Epithelial cell of alveolus of lung (primary cell): ENCODE results near the gene ASCC3. TPM values are rescaled to one million over a fixed set of nuclear protein-coding genes. Genes with fewer than 3 reads are reported as not detected.

ENCODE experiments used
- total RNA-seq: library from RNA; depleted of rRNA; stranded (reverse); fragments of >200 nt; gene quantifications from 2 replicates; pipeline ENCODE4 v1.2.1, GENCODE V29; 2015

ASCC3 gene, protein sequence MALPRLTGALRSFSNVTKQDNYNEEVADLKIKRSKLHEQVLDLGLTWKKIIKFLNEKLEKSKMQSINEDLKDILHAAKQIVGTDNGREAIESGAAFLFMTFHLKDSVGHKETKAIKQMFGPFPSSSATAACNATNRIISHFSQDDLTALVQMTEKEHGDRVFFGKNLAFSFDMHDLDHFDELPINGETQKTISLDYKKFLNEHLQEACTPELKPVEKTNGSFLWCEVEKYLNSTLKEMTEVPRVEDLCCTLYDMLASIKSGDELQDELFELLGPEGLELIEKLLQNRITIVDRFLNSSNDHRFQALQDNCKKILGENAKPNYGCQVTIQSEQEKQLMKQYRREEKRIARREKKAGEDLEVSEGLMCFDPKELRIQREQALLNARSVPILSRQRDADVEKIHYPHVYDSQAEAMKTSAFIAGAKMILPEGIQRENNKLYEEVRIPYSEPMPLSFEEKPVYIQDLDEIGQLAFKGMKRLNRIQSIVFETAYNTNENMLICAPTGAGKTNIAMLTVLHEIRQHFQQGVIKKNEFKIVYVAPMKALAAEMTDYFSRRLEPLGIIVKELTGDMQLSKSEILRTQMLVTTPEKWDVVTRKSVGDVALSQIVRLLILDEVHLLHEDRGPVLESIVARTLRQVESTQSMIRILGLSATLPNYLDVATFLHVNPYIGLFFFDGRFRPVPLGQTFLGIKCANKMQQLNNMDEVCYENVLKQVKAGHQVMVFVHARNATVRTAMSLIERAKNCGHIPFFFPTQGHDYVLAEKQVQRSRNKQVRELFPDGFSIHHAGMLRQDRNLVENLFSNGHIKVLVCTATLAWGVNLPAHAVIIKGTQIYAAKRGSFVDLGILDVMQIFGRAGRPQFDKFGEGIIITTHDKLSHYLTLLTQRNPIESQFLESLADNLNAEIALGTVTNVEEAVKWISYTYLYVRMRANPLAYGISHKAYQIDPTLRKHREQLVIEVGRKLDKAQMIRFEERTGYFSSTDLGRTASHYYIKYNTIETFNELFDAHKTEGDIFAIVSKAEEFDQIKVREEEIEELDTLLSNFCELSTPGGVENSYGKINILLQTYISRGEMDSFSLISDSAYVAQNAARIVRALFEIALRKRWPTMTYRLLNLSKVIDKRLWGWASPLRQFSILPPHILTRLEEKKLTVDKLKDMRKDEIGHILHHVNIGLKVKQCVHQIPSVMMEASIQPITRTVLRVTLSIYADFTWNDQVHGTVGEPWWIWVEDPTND (N-terminal part only)
- total RNA-seq, result 23.4 and 39.8 TPM in 2 replicates

GRCh38 chr6:100880853-100881706, at the start of gene ASCC3:
Gene ASCC3 (minus strand): TSS chr6:100881329. CDS start chr6:100867997, 13,332 bp downstream.

GRCh38 chr6:100464903-100465700, 416.0 kb downstream of the ASCC3 start, which contains the start of gene SIM1:
Gene SIM1 (minus strand): TSS chr6:100464921. CDS start chr6:100463468, 1,453 bp downstream.

